ENCODE results near the gene FSTL4. TPM values are rescaled to one million over a fixed set of nuclear protein-coding genes. Genes with fewer than 3 reads are reported as not detected.

The FSTL4 gene
- total RNA-seq, 4 donors from 2014 or later: 0.33 to 0.78 (median 0.34) TPM; not detected in 1

GRCh38 chr5:133297293-133297692 is 315.0 kb downstream of the FSTL4 start:
- no peaks in the 10 kb centered on the region for H3K4me1 ChIP-seq
- 90% methylated on average over 5 of the region's 5 CpGs for WGBS
- intact Hi-C loops (cut with DNase I): no loop called here
- DNase-seq (ENCODE audit: extremely low spot score): no peak
- no peak overlapping the region for H3K27ac ChIP-seq (replicated peaks in 1 of 4)
- H3K27me3 ChIP-seq: peaks cover 0 to 18% (median 0%) of the 10 kb centered on the region in 4 donors
- H3K9me3 ChIP-seq: no peaks in the 10 kb centered on the region
- TF ChIP-seq EP300 (IDR thresholded peaks at IDR 0.05) (no peak), CTCF (IDR thresholded peaks at IDR 0.05) (no peak), POLR2AphosphoS5 (IDR thresholded peaks at IDR 0.05) (no peak), POLR2A (IDR thresholded peaks at IDR 0.05; ENCODE audit: low read depth) (no peak)
- no peaks in the 10 kb centered on the region for H3K36me3 ChIP-seq
- H3K4me3 ChIP-seq: no peak overlapping the region

DNA sequence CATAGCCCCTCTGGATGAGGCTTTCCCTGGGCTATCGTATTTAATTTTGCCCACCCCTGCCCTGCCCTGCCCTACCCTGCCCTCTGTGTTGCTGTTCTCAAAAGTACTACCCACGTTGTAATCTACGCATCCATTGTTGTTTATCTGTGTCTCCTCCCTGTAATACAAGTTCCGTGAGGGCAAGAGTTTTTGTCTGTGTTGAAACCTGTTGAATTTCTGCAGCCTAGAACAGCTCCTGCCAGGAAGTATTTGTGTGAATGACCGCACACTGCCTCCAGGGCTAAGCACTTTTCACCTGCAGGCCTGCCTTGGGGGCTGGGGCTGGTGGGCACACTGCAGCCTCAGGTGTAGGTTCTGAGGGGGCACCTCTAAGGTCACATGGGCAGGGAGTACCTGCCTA is 315.7 kb downstream of the FSTL4 start:
- intact Hi-C loops (cut with DNase I): no loop called here
- Histone ChIP-seq H3K9me3 (no peaks in the 10 kb centered on the region), H3K4me1 (no peaks in the 10 kb centered on the region), H3K36me3 (no peaks in the 10 kb centered on the region), H3K27me3 (peaks cover 0 to 18% (median 0%) of the 10 kb centered on the region in 4 donors), H3K4me3 (no peak overlapping the region), H3K27ac (replicated peaks in 1 of 4) (no peak overlapping the region)
- TF ChIP-seq CTCF (IDR thresholded peaks at IDR 0.05) (no peak), POLR2AphosphoS5 (IDR thresholded peaks at IDR 0.05) (no peak), EP300 (IDR thresholded peaks at IDR 0.05) (no peak), POLR2A (IDR thresholded peaks at IDR 0.05; ENCODE audit: low read depth) (no peak)
- DNase-seq (ENCODE audit: extremely low spot score): no peak
- 79% methylated on average over 5 of the region's 5 CpGs for WGBS

DNA sequence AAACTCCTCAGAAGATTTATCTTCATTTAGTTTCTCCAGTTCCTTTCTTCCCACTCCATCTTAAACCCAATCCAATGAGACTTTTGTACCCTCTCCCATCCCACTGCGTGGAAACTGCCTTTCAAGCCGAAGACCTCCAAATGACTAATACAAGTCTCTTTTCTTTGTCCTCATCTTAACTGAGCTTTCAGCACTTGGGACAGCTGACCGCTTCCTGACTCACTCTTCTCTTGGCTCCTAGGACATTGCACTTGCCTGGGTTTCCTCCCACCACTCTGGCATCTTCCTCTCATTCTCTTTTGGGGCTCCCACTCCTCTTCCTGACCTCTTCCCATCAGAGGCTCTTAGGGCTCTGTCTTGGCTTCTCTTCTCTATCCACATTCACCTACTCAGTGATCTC is 316.8 kb downstream of the FSTL4 start:
- Histone ChIP-seq H3K4me1 (no peaks in the 10 kb centered on the region), H3K27me3 (peaks cover 0 to 13% (median 0%) of the 10 kb centered on the region in 4 donors), H3K27ac (replicated peaks in 1 of 4) (no peak overlapping the region), H3K36me3 (no peaks in the 10 kb centered on the region), H3K4me3 (no peak overlapping the region), H3K9me3 (no peaks in the 10 kb centered on the region)
- intact Hi-C loops (cut with DNase I): no loop called here
- DNase-seq (ENCODE audit: extremely low spot score): no peak
- TF ChIP-seq EP300 (IDR thresholded peaks at IDR 0.05) (no peak), POLR2AphosphoS5 (IDR thresholded peaks at IDR 0.05) (no peak), CTCF (IDR thresholded peaks at IDR 0.05) (no peak), POLR2A (IDR thresholded peaks at IDR 0.05; ENCODE audit: low read depth) (no peak)
- 92% methylated on average over 3 of the region's 3 CpGs for WGBS

DNA sequence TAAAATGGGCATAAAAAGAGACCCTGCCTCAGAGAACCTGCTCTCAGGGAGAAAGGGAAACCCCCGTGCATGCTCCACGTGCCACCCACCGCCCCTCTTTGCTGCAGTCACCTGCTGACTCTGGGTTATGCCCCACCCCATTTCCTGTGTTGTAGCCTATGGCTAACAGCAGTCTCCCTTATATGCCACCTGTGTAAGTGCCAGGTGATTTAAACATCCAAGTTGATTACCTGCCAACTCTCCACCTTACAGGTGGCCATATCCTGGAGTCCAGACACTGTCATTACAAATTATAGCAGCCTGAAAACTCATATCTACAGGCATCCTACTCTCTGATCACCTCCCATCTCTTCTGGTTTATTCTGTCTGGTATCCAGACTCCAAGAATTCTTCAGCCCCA is 318.0 kb downstream of the FSTL4 start:
- Histone ChIP-seq H3K4me1 (peaks cover 0 to 7% (median 4%) of the 10 kb centered on the region in 4 donors), H3K4me3 (no peak overlapping the region), H3K27me3 (peaks cover 0 to 11% (median 0%) of the 10 kb centered on the region in 4 donors), H3K9me3 (no peaks in the 10 kb centered on the region), H3K36me3 (no peaks in the 10 kb centered on the region), H3K27ac (replicated peaks in 1 of 4) (no peak overlapping the region)
- TF ChIP-seq CTCF (IDR thresholded peaks at IDR 0.05) (no peak), POLR2A (IDR thresholded peaks at IDR 0.05; ENCODE audit: low read depth) (no peak), POLR2AphosphoS5 (IDR thresholded peaks at IDR 0.05) (no peak), EP300 (IDR thresholded peaks at IDR 0.05) (no peak)
- DNase-seq (ENCODE audit: extremely low spot score): no peak
- intact Hi-C loops (cut with DNase I): no loop called here
- 56% methylated on average over 3 of the region's 3 CpGs for WGBS

GRCh38 chr5:133293960-133294359 is 318.4 kb downstream of the FSTL4 start:
- H3K4me1 ChIP-seq: peaks cover 0 to 7% (median 4%) of the 10 kb centered on the region in 4 donors
- intact Hi-C loops (cut with DNase I): no loop called here
- peaks cover 0 to 11% (median 0%) of the 10 kb centered on the region in 4 donors for H3K27me3 ChIP-seq
- H3K9me3 ChIP-seq: no peaks in the 10 kb centered on the region
- 62% methylated on average over 7 of the region's 7 CpGs for WGBS
- H3K36me3 ChIP-seq: no peaks in the 10 kb centered on the region
- no peak for DNase-seq (ENCODE audit: extremely low spot score)
- no peak overlapping the region for H3K4me3 ChIP-seq
- TF ChIP-seq POLR2AphosphoS5 (IDR thresholded peaks at IDR 0.05) (no peak), EP300 (IDR thresholded peaks at IDR 0.05) (no peak), CTCF (IDR thresholded peaks at IDR 0.05) (no peak)
- H3K27ac ChIP-seq (replicated peaks in 1 of 4): no peak overlapping the region
